K562 (cell line): ENCODE results near the gene SLC43A1. TPM values are rescaled to one million over a fixed set of nuclear protein-coding genes. Genes with fewer than 3 reads are reported as not detected.

ENCODE experiments used
- BCOR ChIP-seq: fragments of 450-650 bp; IDR thresholded peaks from 2 replicates; pipeline ENCODE4 v1.6.1; 2016
- C11orf30 ChIP-seq: fragments of 450-650 bp; IDR thresholded peaks from 2 replicates; pipeline ENCODE4 v1.6.1; 2016; ENCODE audit warnings: low read depth, mild to moderate bottlenecking
- CREM ChIP-seq: IDR thresholded peaks from 2 replicates; pipeline ENCODE4 v1.6.1; 2014; ENCODE audit warnings: antibody characterized with exemption, low read depth
- EGR1 ChIP-seq: fragments of 450-650 bp; conservative IDR thresholded peaks from 2 replicates; pipeline ENCODE4 v1.6.1; 2017; ENCODE audit warnings: mild to moderate bottlenecking
- FUS ChIP-seq: fragments of 200-400 bp; formaldehyde crosslinking; optimal IDR thresholded peaks from 2 replicates; pipeline ENCODE3; 2017; ENCODE audit warnings: low read depth, low read length
- GABPA ChIP-seq: fragments of 200-800 bp; sonication (Bioruptor generic); conservative IDR thresholded peaks from 2 replicates; pipeline ENCODE4 v1.6.1; 2016; ENCODE audit warnings: low read depth, missing genetic modification characterization, missing compliant biosample characterization
- HDGF ChIP-seq: fragments of 450-650 bp; IDR thresholded peaks from 2 replicates; pipeline ENCODE4 v1.6.1; 2016
- HEY1 ChIP-seq: fragments of 250-450 bp; sonication (Bioruptor Pico); IDR thresholded peaks from 2 replicates; pipeline ENCODE4 v1.5.0; 2020; ENCODE audit warnings: mild to moderate bottlenecking, moderate library complexity, borderline replicate concordance
- MCM2 ChIP-seq: fragments of 450-650 bp; IDR thresholded peaks from 2 replicates; pipeline ENCODE4 v1.6.1; 2017; ENCODE audit warnings: low read depth, mild to moderate bottlenecking
- PRPF4 ChIP-seq: fragments of 200-400 bp; formaldehyde crosslinking; IDR thresholded peaks from one replicate; pipeline ENCODE4 v1.6.1; 2017; ENCODE audit warnings: low read length, low read depth, mild to moderate bottlenecking; ENCODE audit not compliant: insufficient read depth, poor library complexity, severe bottlenecking
- PTTG1 ChIP-seq: fragments of 450-650 bp; IDR thresholded peaks from 2 replicates; pipeline ENCODE4 v1.6.1; 2016; ENCODE audit warnings: low read depth, mild to moderate bottlenecking, missing genetic modification characterization, missing compliant biosample characterization
- SMARCA5 ChIP-seq: fragments of 450-650 bp; IDR thresholded peaks from 2 replicates; pipeline ENCODE4 v1.6.1; 2016
- TBP ChIP-seq: optimal IDR thresholded peaks from 2 replicates; pipeline ENCODE3; 2011; ENCODE audit warnings: low read depth, low read length, improper control_type of control experiment
- TCF7 ChIP-seq: sonication (generic); IDR thresholded peaks from 2 replicates; pipeline ENCODE4 v1.6.1; 2016; ENCODE audit warnings: antibody characterized with exemption, borderline replicate concordance
- ZNF347 ChIP-seq: fragments of 450-650 bp; formaldehyde crosslinking; IDR thresholded peaks from 2 replicates; pipeline ENCODE4 v1.4.0; 2020; ENCODE audit warnings: low read depth, mild to moderate bottlenecking, moderate library complexity
- ZNF586 ChIP-seq: fragments of 450-650 bp; formaldehyde crosslinking; conservative IDR thresholded peaks from 2 replicates; pipeline ENCODE4 v1.4.0; 2020; ENCODE audit warnings: mild to moderate bottlenecking, moderate library complexity
- polyA plus RNA-seq, 8 experiments: library from polyadenylated mRNA; depleted of rRNA in 4 of 8; stranded (reverse) in 5 of 8; unstranded in 3 of 8; fragments of >200 nt; fragmentation: Nextera tagmentation in 2 of 8; fragmentation: Illumina TruSeq in 1 of 8; extraction: Ambion mirVana in 2 of 8; extraction: Trizol in 1 of 8; gene quantifications; 2 replicates each; pipeline versions ENCODE4 v1.2.1 to v1.2.3, GENCODE V29; 2011 to 2014; ENCODE audit warnings: inconsistent platforms in 1 of 8, missing spikeins in 1 of 8
- total RNA-seq, 7 experiments: library from RNA; depleted of rRNA in 6 of 7; stranded (reverse); fragments of >200 nt in 6 of 7; fragmentation: Illumina TruSeq in 2 of 7; extraction: Trizol in 2 of 7; gene quantifications; 2 replicates each; pipeline versions ENCODE4 v1.2.1 to v1.2.3, GENCODE V29; 2011 to 2021; ENCODE audit warnings: low replicate concordance in 1 of 7
- TF ChIP-seq, protein P1 (sequence below), 2 experiments: fragments of 450-650 bp; IDR thresholded peaks; 2 replicates each; pipeline ENCODE4 v1.6.1; 2018; ENCODE audit warnings: mild to moderate bottlenecking in 2 of 2, low read depth in 1 of 2; ENCODE audit not compliant: partially characterized antibody in 2 of 2
- TF ChIP-seq, protein P2 (sequence below), 2 experiments: IDR thresholded peaks; 2 replicates each; pipeline ENCODE4 v1.6.1; 2012; ENCODE audit warnings: improper control_type of control experiment in 2 of 2, low read depth in 2 of 2, low read length in 2 of 2, borderline replicate concordance in 1 of 2
- TF ChIP-seq, protein P3 (sequence below): fragments of 150-350 bp; IDR thresholded peaks from 2 replicates; pipeline ENCODE4 v1.6.1; 2014; ENCODE audit warnings: low read depth, mild to moderate bottlenecking, low read length, borderline replicate concordance

The SLC43A1 gene
- total and polyA plus RNA-seq, 9 of the 15 experiments (the other 6 are each of a cell fraction or from before 2014, with no cell fraction given), result 2.6 to 41.8 (median 24.6) TPM

DNA sequence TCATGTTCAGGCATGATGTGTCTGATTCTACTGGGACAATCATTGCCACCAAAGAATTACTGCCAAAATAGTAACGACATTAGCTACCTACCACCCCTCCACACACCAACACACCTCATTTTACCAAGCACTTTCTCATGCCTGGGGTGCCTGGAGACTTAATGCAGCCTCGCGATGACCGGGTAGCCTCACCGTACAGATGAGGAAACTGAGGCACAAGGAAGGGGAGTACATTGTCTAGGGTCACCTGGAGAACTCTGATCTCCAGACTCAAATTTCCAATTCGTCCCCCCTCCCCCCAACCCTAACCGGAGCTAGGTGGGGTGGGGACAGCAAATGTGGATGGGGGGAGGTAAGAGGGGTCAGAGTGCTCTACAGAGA is 57.9 kb downstream of the SLC43A1 start (continued):
- TF ChIP-seq TBP (no peak), PRPF4 (no peak), C11orf30 (no peak), CREM (no peak), ZNF347 (no peak), GABPA (tag) (no peak), SMARCA5 (no peak), MCM2 (no peak), ZNF586 (no peak), TCF7 (0 out of 2 replicates have a peak, but pooled peaks have one; percentile 7), HEY1 (no peak), EGR1 (no peak), BCOR (peak; percentile 56; the same call in 1 of the 2 replicates), PTTG1 (tag) (no peak), HDGF (0 out of 2 replicates have a peak, but pooled peaks have one; percentile 53), FUS (no peak)
- TF ChIP-seq, protein P1, sequence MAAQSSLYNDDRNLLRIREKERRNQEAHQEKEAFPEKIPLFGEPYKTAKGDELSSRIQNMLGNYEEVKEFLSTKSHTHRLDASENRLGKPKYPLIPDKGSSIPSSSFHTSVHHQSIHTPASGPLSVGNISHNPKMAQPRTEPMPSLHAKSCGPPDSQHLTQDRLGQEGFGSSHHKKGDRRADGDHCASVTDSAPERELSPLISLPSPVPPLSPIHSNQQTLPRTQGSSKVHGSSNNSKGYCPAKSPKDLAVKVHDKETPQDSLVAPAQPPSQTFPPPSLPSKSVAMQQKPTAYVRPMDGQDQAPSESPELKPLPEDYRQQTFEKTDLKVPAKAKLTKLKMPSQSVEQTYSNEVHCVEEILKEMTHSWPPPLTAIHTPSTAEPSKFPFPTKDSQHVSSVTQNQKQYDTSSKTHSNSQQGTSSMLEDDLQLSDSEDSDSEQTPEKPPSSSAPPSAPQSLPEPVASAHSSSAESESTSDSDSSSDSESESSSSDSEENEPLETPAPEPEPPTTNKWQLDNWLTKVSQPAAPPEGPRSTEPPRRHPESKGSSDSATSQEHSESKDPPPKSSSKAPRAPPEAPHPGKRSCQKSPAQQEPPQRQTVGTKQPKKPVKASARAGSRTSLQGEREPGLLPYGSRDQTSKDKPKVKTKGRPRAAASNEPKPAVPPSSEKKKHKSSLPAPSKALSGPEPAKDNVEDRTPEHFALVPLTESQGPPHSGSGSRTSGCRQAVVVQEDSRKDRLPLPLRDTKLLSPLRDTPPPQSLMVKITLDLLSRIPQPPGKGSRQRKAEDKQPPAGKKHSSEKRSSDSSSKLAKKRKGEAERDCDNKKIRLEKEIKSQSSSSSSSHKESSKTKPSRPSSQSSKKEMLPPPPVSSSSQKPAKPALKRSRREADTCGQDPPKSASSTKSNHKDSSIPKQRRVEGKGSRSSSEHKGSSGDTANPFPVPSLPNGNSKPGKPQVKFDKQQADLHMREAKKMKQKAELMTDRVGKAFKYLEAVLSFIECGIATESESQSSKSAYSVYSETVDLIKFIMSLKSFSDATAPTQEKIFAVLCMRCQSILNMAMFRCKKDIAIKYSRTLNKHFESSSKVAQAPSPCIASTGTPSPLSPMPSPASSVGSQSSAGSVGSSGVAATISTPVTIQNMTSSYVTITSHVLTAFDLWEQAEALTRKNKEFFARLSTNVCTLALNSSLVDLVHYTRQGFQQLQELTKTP (IDR thresholded peaks at IDR 0.05; ENCODE audit: low read depth in 1 of 2, partially characterized antibody in 2 of 2), result no peak
- TF ChIP-seq, protein P2, sequence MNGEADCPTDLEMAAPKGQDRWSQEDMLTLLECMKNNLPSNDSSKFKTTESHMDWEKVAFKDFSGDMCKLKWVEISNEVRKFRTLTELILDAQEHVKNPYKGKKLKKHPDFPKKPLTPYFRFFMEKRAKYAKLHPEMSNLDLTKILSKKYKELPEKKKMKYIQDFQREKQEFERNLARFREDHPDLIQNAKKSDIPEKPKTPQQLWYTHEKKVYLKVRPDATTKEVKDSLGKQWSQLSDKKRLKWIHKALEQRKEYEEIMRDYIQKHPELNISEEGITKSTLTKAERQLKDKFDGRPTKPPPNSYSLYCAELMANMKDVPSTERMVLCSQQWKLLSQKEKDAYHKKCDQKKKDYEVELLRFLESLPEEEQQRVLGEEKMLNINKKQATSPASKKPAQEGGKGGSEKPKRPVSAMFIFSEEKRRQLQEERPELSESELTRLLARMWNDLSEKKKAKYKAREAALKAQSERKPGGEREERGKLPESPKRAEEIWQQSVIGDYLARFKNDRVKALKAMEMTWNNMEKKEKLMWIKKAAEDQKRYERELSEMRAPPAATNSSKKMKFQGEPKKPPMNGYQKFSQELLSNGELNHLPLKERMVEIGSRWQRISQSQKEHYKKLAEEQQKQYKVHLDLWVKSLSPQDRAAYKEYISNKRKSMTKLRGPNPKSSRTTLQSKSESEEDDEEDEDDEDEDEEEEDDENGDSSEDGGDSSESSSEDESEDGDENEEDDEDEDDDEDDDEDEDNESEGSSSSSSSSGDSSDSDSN (IDR thresholded peaks at IDR 0.05; ENCODE audit: borderline replicate concordance in 1 of 2, low read depth in 2 of 2, low read length in 2 of 2), result no peak
- TF ChIP-seq, protein P3, sequence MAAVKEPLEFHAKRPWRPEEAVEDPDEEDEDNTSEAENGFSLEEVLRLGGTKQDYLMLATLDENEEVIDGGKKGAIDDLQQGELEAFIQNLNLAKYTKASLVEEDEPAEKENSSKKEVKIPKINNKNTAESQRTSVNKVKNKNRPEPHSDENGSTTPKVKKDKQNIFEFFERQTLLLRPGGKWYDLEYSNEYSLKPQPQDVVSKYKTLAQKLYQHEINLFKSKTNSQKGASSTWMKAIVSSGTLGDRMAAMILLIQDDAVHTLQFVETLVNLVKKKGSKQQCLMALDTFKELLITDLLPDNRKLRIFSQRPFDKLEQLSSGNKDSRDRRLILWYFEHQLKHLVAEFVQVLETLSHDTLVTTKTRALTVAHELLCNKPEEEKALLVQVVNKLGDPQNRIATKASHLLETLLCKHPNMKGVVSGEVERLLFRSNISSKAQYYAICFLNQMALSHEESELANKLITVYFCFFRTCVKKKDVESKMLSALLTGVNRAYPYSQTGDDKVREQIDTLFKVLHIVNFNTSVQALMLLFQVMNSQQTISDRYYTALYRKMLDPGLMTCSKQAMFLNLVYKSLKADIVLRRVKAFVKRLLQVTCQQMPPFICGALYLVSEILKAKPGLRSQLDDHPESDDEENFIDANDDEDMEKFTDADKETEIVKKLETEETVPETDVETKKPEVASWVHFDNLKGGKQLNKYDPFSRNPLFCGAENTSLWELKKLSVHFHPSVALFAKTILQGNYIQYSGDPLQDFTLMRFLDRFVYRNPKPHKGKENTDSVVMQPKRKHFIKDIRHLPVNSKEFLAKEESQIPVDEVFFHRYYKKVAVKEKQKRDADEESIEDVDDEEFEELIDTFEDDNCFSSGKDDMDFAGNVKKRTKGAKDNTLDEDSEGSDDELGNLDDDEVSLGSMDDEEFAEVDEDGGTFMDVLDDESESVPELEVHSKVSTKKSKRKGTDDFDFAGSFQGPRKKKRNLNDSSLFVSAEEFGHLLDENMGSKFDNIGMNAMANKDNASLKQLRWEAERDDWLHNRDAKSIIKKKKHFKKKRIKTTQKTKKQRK, result no peak
